SK-N-SH (cell line): ENCODE data around the gene HMOX1. TPM values are rescaled to one million over a fixed set of nuclear protein-coding genes. Genes with fewer than 3 reads are reported as not detected.

ENCODE experiments used
- CTCF ChIA-PET: fragments of 300-600, 350-600 bp; formaldehyde crosslinking; extraction: SDS; loops from one replicate; lab custom pipeline; 2021; lab: Yijun Ruan, JAX
- POLR2A ChIA-PET: fragments of 350-600 bp; sonication (Branson Sonifier 250); formaldehyde crosslinking; extraction: SDS; loops from one replicate; lab custom pipeline; 2020; ENCODE audit warnings: antibody characterized with exemption, inconsistent platforms; lab: Yijun Ruan, JAX
- DNase-seq: peaks from one replicate; pipeline ENCODE4 v3.0.0; 2012
- H2AFZ ChIP-seq: fragments of 200-600 bp; sonication (generic); 2 replicates; pipeline ENCODE4 v1.8.1; 2016; ENCODE audit warnings: antibody characterized with exemption, mild to moderate bottlenecking, low read depth
- H3F3A ChIP-seq: fragments of 200-600 bp; sonication (generic); replicated peaks from 2 replicates; pipeline ENCODE3; 2016; ENCODE audit warnings: antibody characterized with exemption, mild to moderate bottlenecking; ENCODE audit not compliant: insufficient read depth
- H3K27ac ChIP-seq, 2 experiments: fragments of 200-500 bp in 1 of 2; fragments of 200-600 bp in 1 of 2; sonication (Bioruptor generic) in 1 of 2; sonication (generic), shearing (Covaris generic) in 1 of 2; 2 replicates each; pipeline versions ENCODE4 v1.5.1 to v1.6.1; 2014 to 2016; ENCODE audit warnings: low read depth in 2 of 2, inconsistent platforms in 1 of 2, low read length in 1 of 2, mild to moderate bottlenecking in 1 of 2, mixed read lengths in 1 of 2
- H3K27me3 ChIP-seq: fragments of 200-600 bp; sonication (generic), shearing (Covaris generic); 2 replicates; pipeline ENCODE4 v1.6.1; 2016; ENCODE audit warnings: mixed run types; ENCODE audit not compliant: insufficient read depth
- H3K36me3 ChIP-seq, 2 experiments: fragments of 200-500 bp in 1 of 2; fragments of 200-600 bp in 1 of 2; sonication (Bioruptor generic) in 1 of 2; sonication (generic) in 1 of 2; replicated peaks in 1 of 2; 2 replicates each; pipeline versions ENCODE3 to v1.5.1; 2014 to 2016; ENCODE audit warnings: low read length in 1 of 2, mild to moderate bottlenecking in 1 of 2; ENCODE audit not compliant: insufficient read depth in 2 of 2, control insufficient read depth in 1 of 2
- H3K4me1 ChIP-seq, 2 experiments: fragments of 200-500 bp in 1 of 2; fragments of 200-600 bp in 1 of 2; sonication (Bioruptor generic) in 1 of 2; sonication (generic), shearing (Covaris generic) in 1 of 2; 2 replicates each; pipeline versions ENCODE4 v1.5.1 to v1.6.1; 2014 to 2016; ENCODE audit warnings: low read depth in 1 of 2, low read length in 1 of 2, mixed run types in 1 of 2; ENCODE audit not compliant: insufficient read depth in 2 of 2, control insufficient read depth in 1 of 2
- H3K4me2 ChIP-seq: fragments of 200-600 bp; sonication (generic), shearing (Covaris generic); 2 replicates; pipeline ENCODE4 v1.6.1; 2017; ENCODE audit warnings: mixed run types
- H3K4me3 ChIP-seq, 2 experiments: fragments of 200-500 bp in 1 of 2; fragments of 200-600 bp in 1 of 2; sonication (Bioruptor generic) in 1 of 2; sonication (generic), shearing (Covaris generic) in 1 of 2; 2 replicates each; pipeline versions ENCODE4 v1.5.1 to v1.8.1; 2014 to 2016; ENCODE audit warnings: low read depth in 2 of 2, inconsistent platforms in 1 of 2, low read length in 1 of 2, mild to moderate bottlenecking in 1 of 2, mixed read lengths in 1 of 2, moderate library complexity in 1 of 2
- H3K79me2 ChIP-seq: fragments of 200-600 bp; sonication (generic); 2 replicates; pipeline ENCODE4 v1.8.1; 2017; ENCODE audit warnings: mild to moderate bottlenecking; ENCODE audit not compliant: insufficient read depth
- H3K9ac ChIP-seq: fragments of 200-600 bp; sonication (generic); 2 replicates; pipeline ENCODE4 v1.6.1; 2017; ENCODE audit warnings: mixed run types
- H3K9me2 ChIP-seq: fragments of 200-600 bp; sonication (generic); 2 replicates; pipeline ENCODE4 v1.6.1; 2017; ENCODE audit warnings: mixed run types
- H3K9me3 ChIP-seq: fragments of 200-600 bp; sonication (generic); 2 replicates; pipeline ENCODE4 v1.6.1; 2017; ENCODE audit warnings: mixed run types, mild to moderate bottlenecking, moderate library complexity
- H4K20me1 ChIP-seq: fragments of 200-600 bp; sonication (generic); 2 replicates; pipeline ENCODE4 v1.6.1; 2017; ENCODE audit warnings: mild to moderate bottlenecking, mixed run types; ENCODE audit not compliant: insufficient read depth
- CHD2 ChIP-seq: fragments of 150-350 bp; IDR thresholded peaks from 2 replicates; pipeline ENCODE4 v1.6.1; 2018; ENCODE audit warnings: low read length; ENCODE audit not compliant: partially characterized antibody
- CTCF ChIP-seq: fragments of 200-600 bp; sonication (generic); IDR thresholded peaks from 2 replicates; pipeline ENCODE4 v1.6.1; 2017; ENCODE audit warnings: antibody characterized with exemption, mild to moderate bottlenecking, moderate library complexity
- ELF1 ChIP-seq: IDR thresholded peaks from 2 replicates; pipeline ENCODE4 v1.4.0; 2012
- EP300 ChIP-seq, 2 experiments: IDR thresholded peaks; 2 replicates each; pipeline versions ENCODE4 v1.4.0 to v1.6.1; 2012; ENCODE audit warnings: borderline replicate concordance in 1 of 2, low read depth in 1 of 2, low read length in 1 of 2
- EZH2phosphoT487 ChIP-seq: fragments of 200-600 bp; sonication (generic); IDR thresholded peaks from 2 replicates; pipeline ENCODE4 v1.6.1; 2017; ENCODE audit warnings: low read depth, mixed run types, mild to moderate bottlenecking, antibody characterized with exemption, moderate library complexity, borderline replicate concordance
- FOXJ3 ChIP-seq: sonication (generic); formaldehyde crosslinking; IDR thresholded peaks from 2 replicates; pipeline ENCODE4 v1.5.1; 2020; ENCODE audit warnings: mild to moderate bottlenecking, missing genetic modification reagents
- GATA2 ChIP-seq: sonication (generic); formaldehyde crosslinking; IDR thresholded peaks from 2 replicates; pipeline ENCODE4 v1.5.0; 2020; ENCODE audit warnings: mild to moderate bottlenecking, missing genetic modification reagents
- MEF2A ChIP-seq: IDR thresholded peaks from 2 replicates; pipeline ENCODE4 v1.4.0; 2012; ENCODE audit warnings: low read depth, borderline replicate concordance
- MXI1 ChIP-seq: IDR thresholded peaks from 2 replicates; pipeline ENCODE4 v1.6.1; 2012; ENCODE audit warnings: mild to moderate bottlenecking, low read depth, low read length, improper control_type of control experiment
- RAD21 ChIP-seq: IDR thresholded peaks from 2 replicates; pipeline ENCODE4 v1.6.1; 2012; ENCODE audit warnings: mild to moderate bottlenecking, low read length
- RCOR1 ChIP-seq: fragments of 150-350 bp; IDR thresholded peaks from 2 replicates; pipeline ENCODE4 v1.6.1; 2017; ENCODE audit warnings: antibody characterized with exemption, low read length
- SMC3 ChIP-seq: IDR thresholded peaks from 2 replicates; pipeline ENCODE4 v1.6.1; 2012; ENCODE audit warnings: low read depth, low read length, improper control_type of control experiment
- TAF1 ChIP-seq: IDR thresholded peaks from 2 replicates; pipeline ENCODE4 v1.6.1; 2012; ENCODE audit warnings: low read depth, mild to moderate bottlenecking, low read length, moderate library complexity, borderline replicate concordance
- TCF12 ChIP-seq: IDR thresholded peaks from 2 replicates; pipeline ENCODE4 v1.4.0; 2012
- WGBS: methylation state at CpG from one replicate; pipeline ENCODE4 v1.1.6; 2017; ENCODE audit warnings: low lambda C conversion rate; 5-methylcytosine and 5-hydroxymethylcytosine counted together
- polyA plus RNA-seq, 3 experiments: library from polyadenylated mRNA; depleted of rRNA; stranded (reverse); fragments of >200 nt; gene quantifications; 2 replicates each; pipeline ENCODE4 v1.2.3, GENCODE V29; 2012
- TF ChIP-seq, protein P1 (sequence below): IDR thresholded peaks from 2 replicates; pipeline ENCODE4 v1.4.0; 2012; ENCODE audit warnings: low read depth, borderline replicate concordance
- TF ChIP-seq, protein P2 (sequence below): IDR thresholded peaks from 2 replicates; pipeline ENCODE4; 2012
- TF ChIP-seq, protein P3 (sequence below): fragments of 150-350 bp; IDR thresholded peaks from 2 replicates; pipeline ENCODE4 v1.6.1; 2016; ENCODE audit warnings: mild to moderate bottlenecking, low read depth, low read length

Gene HMOX1
- polyA plus RNA-seq, 1 of the 3 experiments (the other 2 are of a cell fraction): 13.7 TPM

GRCh38 chr22:35334004-35334403 is 46.9 kb upstream of the HMOX1 start:
- Histone ChIP-seq H3K9me2 (no peaks in the 10 kb centered on the region), H3K27ac (0 out of 4 replicates have a peak overlapping the region, but pooled peaks of 1 of the 2 experiments have one; percentile 5), H3K4me2 (no peak overlapping the region), H3K79me2 (no peaks in the 10 kb centered on the region), H3K9me3 (no peaks in the 10 kb centered on the region), H3K27me3 (no peaks in the 10 kb centered on the region), H3K9ac (no peak overlapping the region), H3K4me1 (peaks cover 5 to 22% of the 10 kb centered on the region in 2 experiments; a peak in 2 of 4 replicates), H3K36me3 (peaks cover 10 to 23% of the 10 kb centered on the region in 2 experiments), H4K20me1 (no peaks in the 10 kb centered on the region), H2AFZ (no peak overlapping the region), H3F3A (peaks cover 3% of the 10 kb centered on the region), H3K4me3 (no peak overlapping the region)
- 84% methylated on average over 9 of the region's 9 CpGs for WGBS
- TF ChIP-seq RCOR1 (no peak), SMC3 (no peak), EZH2phosphoT487 (no peak), GATA2 (CRISPR knock-in tag) (no peak), EP300 (IDR thresholded peaks at IDR 0.05; ENCODE audit: borderline replicate concordance in 1 of 2, low read depth in 1 of 2, low read length in 1 of 2) (no peak), ELF1 (no peak), FOXJ3 (CRISPR knock-in tag) (no peak)
- TF ChIP-seq, protein P1, sequence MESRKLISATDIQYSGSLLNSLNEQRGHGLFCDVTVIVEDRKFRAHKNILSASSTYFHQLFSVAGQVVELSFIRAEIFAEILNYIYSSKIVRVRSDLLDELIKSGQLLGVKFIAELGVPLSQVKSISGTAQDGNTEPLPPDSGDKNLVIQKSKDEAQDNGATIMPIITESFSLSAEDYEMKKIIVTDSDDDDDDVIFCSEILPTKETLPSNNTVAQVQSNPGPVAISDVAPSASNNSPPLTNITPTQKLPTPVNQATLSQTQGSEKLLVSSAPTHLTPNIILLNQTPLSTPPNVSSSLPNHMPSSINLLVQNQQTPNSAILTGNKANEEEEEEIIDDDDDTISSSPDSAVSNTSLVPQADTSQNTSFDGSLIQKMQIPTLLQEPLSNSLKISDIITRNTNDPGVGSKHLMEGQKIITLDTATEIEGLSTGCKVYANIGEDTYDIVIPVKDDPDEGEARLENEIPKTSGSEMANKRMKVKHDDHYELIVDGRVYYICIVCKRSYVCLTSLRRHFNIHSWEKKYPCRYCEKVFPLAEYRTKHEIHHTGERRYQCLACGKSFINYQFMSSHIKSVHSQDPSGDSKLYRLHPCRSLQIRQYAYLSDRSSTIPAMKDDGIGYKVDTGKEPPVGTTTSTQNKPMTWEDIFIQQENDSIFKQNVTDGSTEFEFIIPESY: no peak
- POLR2A ChIA-PET: no interaction called here
- CTCF ChIA-PET: interaction anchor here (1.1 to 1.9 kb wide), 2 partner anchors 16 to 97 kb away, joined by 3 to 4 read pairs; no protein-coding TSS in a partner anchor
- DNase-seq: no peak

DNA sequence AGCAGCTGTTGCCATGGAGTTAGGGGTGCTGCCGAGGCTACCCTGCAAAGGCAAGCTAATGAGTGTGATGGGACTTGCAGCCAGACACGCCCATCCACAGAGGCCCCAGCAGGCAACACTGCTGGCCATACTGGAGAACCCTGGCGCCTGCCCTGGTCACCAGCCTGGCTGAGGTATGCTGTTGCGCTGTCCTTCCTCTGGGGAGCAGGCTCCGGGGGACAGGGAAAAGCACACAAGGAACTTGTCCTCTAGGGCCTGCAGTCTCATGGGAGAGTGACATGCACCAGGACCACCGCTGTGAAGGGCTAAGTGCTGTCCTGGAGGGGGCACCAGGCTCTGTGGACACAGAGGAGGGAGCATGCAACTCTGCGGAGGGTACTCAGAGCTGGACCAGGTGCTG is 45.4 kb upstream of the HMOX1 start:
- no peak overlapping the region for H3K4me2 ChIP-seq
- no peaks in the 10 kb centered on the region for H3K9me3 ChIP-seq
- ChIA-PET POLR2A (interaction anchor here (0.8 to 2.0 kb wide), 3 partner anchors 10 to 15 kb away, joined by 3 to 6 read pairs (median 3); no protein-coding TSS in a partner anchor), CTCF (interaction anchor here (1.1 to 1.4 kb wide), 4 partner anchors 7 to 95 kb away, joined by 3 to 4 read pairs (median 3); no protein-coding TSS in a partner anchor)
- WGBS: 83% methylated on average over 4 of the region's 7 CpGs
- no peaks in the 10 kb centered on the region for H4K20me1 ChIP-seq
- H3K4me1 ChIP-seq: peaks cover 5 to 22% of the 10 kb centered on the region in 2 experiments; a peak in 2 of 4 replicates
- H3K9me2 ChIP-seq: no peaks in the 10 kb centered on the region
- peaks cover 2 to 23% of the 10 kb centered on the region in 2 experiments for H3K36me3 ChIP-seq
- TF ChIP-seq MXI1 (no peak), EZH2phosphoT487 (no peak), EP300 (IDR thresholded peaks at IDR 0.05; ENCODE audit: borderline replicate concordance in 1 of 2, low read depth in 1 of 2, low read length in 1 of 2) (no peak), MEF2A (no peak), CHD2 (no peak), SMC3 (no peak), TCF12 (no peak), CTCF (no peak), TAF1 (no peak), RAD21 (no peak)
- TF ChIP-seq, protein P2, sequence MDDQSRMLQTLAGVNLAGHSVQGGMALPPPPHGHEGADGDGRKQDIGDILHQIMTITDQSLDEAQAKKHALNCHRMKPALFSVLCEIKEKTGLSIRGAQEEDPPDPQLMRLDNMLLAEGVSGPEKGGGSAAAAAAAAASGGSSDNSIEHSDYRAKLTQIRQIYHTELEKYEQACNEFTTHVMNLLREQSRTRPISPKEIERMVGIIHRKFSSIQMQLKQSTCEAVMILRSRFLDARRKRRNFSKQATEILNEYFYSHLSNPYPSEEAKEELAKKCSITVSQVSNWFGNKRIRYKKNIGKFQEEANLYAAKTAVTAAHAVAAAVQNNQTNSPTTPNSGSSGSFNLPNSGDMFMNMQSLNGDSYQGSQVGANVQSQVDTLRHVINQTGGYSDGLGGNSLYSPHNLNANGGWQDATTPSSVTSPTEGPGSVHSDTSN: no peak
- TF ChIP-seq, protein P3, sequence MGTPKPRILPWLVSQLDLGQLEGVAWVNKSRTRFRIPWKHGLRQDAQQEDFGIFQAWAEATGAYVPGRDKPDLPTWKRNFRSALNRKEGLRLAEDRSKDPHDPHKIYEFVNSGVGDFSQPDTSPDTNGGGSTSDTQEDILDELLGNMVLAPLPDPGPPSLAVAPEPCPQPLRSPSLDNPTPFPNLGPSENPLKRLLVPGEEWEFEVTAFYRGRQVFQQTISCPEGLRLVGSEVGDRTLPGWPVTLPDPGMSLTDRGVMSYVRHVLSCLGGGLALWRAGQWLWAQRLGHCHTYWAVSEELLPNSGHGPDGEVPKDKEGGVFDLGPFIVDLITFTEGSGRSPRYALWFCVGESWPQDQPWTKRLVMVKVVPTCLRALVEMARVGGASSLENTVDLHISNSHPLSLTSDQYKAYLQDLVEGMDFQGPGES: no peak
- H3K4me3 ChIP-seq: no peak overlapping the region
- H3F3A ChIP-seq: no peaks in the 10 kb centered on the region
- no peaks in the 10 kb centered on the region for H3K27me3 ChIP-seq
- no peak overlapping the region for H2AFZ ChIP-seq
- H3K27ac ChIP-seq: peak overlapping the region in 1 of 2 experiments; percentile 51; a peak in 2 of 4 replicates
- H3K9ac ChIP-seq: no peak overlapping the region
- H3K79me2 ChIP-seq: no peaks in the 10 kb centered on the region
- peak; percentile 51 for DNase-seq
